ENCODE data around the gene CYP11A1.
"Not testable (repeated sequence)": the region's sequence is repeated elsewhere in the genome, so short reads cannot be mapped to it uniquely, and the experiment has no call there.

Gene CYP11A1

GRCh38 chr15:74390049-74390646 is 22.7 kb upstream of the CYP11A1 start:
- not testable (repeated sequence) for H3K4me3 ChIP-seq, H3K27ac ChIP-seq

GRCh38 chr15:74389241-74390048 is 22.0 kb upstream of the CYP11A1 start:
- H3K4me3 ChIP-seq = no peak overlapping the region

GRCh38 chr15:74388363-74388951 is 21.0 kb upstream of the CYP11A1 start:
- Histone ChIP-seq H3K27ac (no peak overlapping the region), H3K4me3 (no peak overlapping the region)

More at GRCh38 chr15:74389241-74390048, 22.0 kb upstream of the CYP11A1 start:
- H3K27ac ChIP-seq = no peak overlapping the region

- no peak overlapping the region for H3K4me3 ChIP-seq
- peak overlapping the region in 2 of 21 experiments; percentile 3 to 30 for H3K27ac ChIP-seq
Observed at GRCh38 chr15:74387621-74388362, 20.3 kb upstream of the CYP11A1 start.

- no peak overlapping the region for H3K4me3 ChIP-seq
- H3K27ac ChIP-seq = peak overlapping the region in 1 of 21 experiments; percentile 3
Observed at GRCh38 chr15:74387141-74387541, 19.7 kb upstream of the CYP11A1 start.

GRCh38 chr15:74386496-74387140 is 19.2 kb upstream of the CYP11A1 start:
- Histone ChIP-seq H3K27ac (peak overlapping the region in 1 of 21 experiments; percentile 59), H3K4me3 (no peak overlapping the region)

- peak overlapping the region in 18 of 21 experiments; percentile 5 to 83 (median 48) for H3K27ac ChIP-seq
- no peak overlapping the region for H3K4me3 ChIP-seq
Observed at GRCh38 chr15:74385733-74386132, 18.3 kb upstream of the CYP11A1 start.

GRCh38 chr15:74384881-74385643 is 17.6 kb upstream of the CYP11A1 start:
- no peak overlapping the region for H3K4me3 ChIP-seq
- H3K27ac ChIP-seq = peak overlapping the region in 18 of 21 experiments; percentile 19 to 83 (median 54)

GRCh38 chr15:74384566-74384880 is 17.1 kb upstream of the CYP11A1 start:
- peak overlapping the region in 14 of 21 experiments; percentile 9 to 83 (median 50) for H3K27ac ChIP-seq

GRCh38 chr15:74383695-74384565 is 16.5 kb upstream of the CYP11A1 start:
- no peak overlapping the region for H3K4me3 ChIP-seq
- H3K27ac ChIP-seq = peak overlapping the region in 15 of 21 experiments; percentile 9 to 83 (median 41)

More at GRCh38 chr15:74384566-74384880, 17.1 kb upstream of the CYP11A1 start:
- H3K4me3 ChIP-seq = no peak overlapping the region

- no peak overlapping the region for H3K4me3 ChIP-seq
- peak overlapping the region in 9 of 21 experiments; percentile 9 to 83 (median 54) for H3K27ac ChIP-seq
Observed at GRCh38 chr15:74383286-74383685, 15.8 kb upstream of the CYP11A1 start.

- H3K4me3 ChIP-seq = no peak overlapping the region
- peak overlapping the region in 3 of 21 experiments; percentile 26 to 83 (median 45) for H3K27ac ChIP-seq
Observed at GRCh38 chr15:74382004-74382816, 14.8 kb upstream of the CYP11A1 start.

GRCh38 chr15:74381481-74381880 is 14.0 kb upstream of the CYP11A1 start:
- no peak overlapping the region for H3K4me3 ChIP-seq
- peak overlapping the region in 2 of 21 experiments; percentile 24 to 26 for H3K27ac ChIP-seq

GRCh38 chr15:74381190-74381453 is 13.7 kb upstream of the CYP11A1 start:
- Histone ChIP-seq H3K4me3 (no peak overlapping the region), H3K27ac (peak overlapping the region in 1 of 21 experiments; percentile 24)

- Histone ChIP-seq H3K4me3 (no peak overlapping the region), H3K27ac (no peak overlapping the region)
Observed at GRCh38 chr15:74380361-74381189, 13.1 kb upstream of the CYP11A1 start.

- Histone ChIP-seq H3K4me3 (no peak overlapping the region), H3K27ac (peak overlapping the region in 2 of 21 experiments; percentile 1 to 41)
Observed at GRCh38 chr15:74378848-74379247, 11.4 kb upstream of the CYP11A1 start.

All from skin epidermis (tissue), 12 donors.